ENCODE results near the gene ESYT1.
A peak's percentile ranks its signal among the peaks of the same experiment; 100 is the strongest.

Gene ESYT1

GRCh38 chr12:56117778-56118687 is 10.0 kb upstream of the ESYT1 start, which contains the start of gene ZC3H10 (continued):
- TF ChIP-seq ZNF133 (tag by site-specific recombination; IDR thresholded peaks at IDR 0.05) (no peak), ZNF561 (tag by site-specific recombination; IDR thresholded peaks at IDR 0.05; ENCODE audit: borderline replicate concordance) (peak; percentile 34), ZNF548 (tag by site-specific recombination; IDR thresholded peaks at IDR 0.05) (peak; percentile 48; the same call in 1 of the 2 replicates), ZFP3 (tag by site-specific recombination; IDR thresholded peaks at IDR 0.05; ENCODE audit: low read depth) (no peak), ZBTB1 (tag by site-specific recombination; IDR thresholded peaks at IDR 0.05) (peak; percentile 71; the same call in 1 of the 2 replicates), GLIS2 (tag by site-specific recombination; IDR thresholded peaks at IDR 0.05) (peak; percentile 71), ZNF571 (tag by site-specific recombination; IDR thresholded peaks at IDR 0.05) (no peak), MEIS1 (CRISPR knock-in tag; IDR thresholded peaks at IDR 0.05; ENCODE audit: borderline replicate concordance) (no peak), GLI2 (tag by site-specific recombination; IDR thresholded peaks at IDR 0.05; ENCODE audit: borderline replicate concordance, low read depth) (no peak), ZBTB6 (tag by site-specific recombination; IDR thresholded peaks at IDR 0.05) (peak; percentile 25; the same call in 1 of the 2 replicates), ZNF350 (tag by site-specific recombination; IDR thresholded peaks at IDR 0.05) (no peak), ZBTB21 (tag by site-specific recombination; IDR thresholded peaks at IDR 0.05) (peak; percentile 97), ZSCAN30 (tag by site-specific recombination; IDR thresholded peaks at IDR 0.05) (peak; percentile 64; the same call in 1 of the 2 replicates), ZNF596 (tag by site-specific recombination; IDR thresholded peaks at IDR 0.05) (no peak), ZNF621 (tag by site-specific recombination; IDR thresholded peaks at IDR 0.05) (no peak), ZNF132 (tag by site-specific recombination; IDR thresholded peaks at IDR 0.05; ENCODE audit: borderline replicate concordance) (no peak), ZNF473 (tag by site-specific recombination; IDR thresholded peaks at IDR 0.05) (no peak), ZNF777 (tag by site-specific recombination; IDR thresholded peaks at IDR 0.05; ENCODE audit: borderline replicate concordance) (no peak), ZNF629 (tag by site-specific recombination; IDR thresholded peaks at IDR 0.05) (peak; percentile 98), ZNF530 (tag by site-specific recombination; IDR thresholded peaks at IDR 0.05; ENCODE audit: low read depth) (no peak), ZNF654 (tag by site-specific recombination; IDR thresholded peaks at IDR 0.05; ENCODE audit: low read depth) (peak; percentile 10; the same call in 1 of the 2 replicates), ZNF658 (tag by site-specific recombination; IDR thresholded peaks at IDR 0.05) (no peak), ZNF10 (tag by site-specific recombination; IDR thresholded peaks at IDR 0.05) (0 out of 2 replicates have a peak, but pooled peaks have one; percentile 23), ZNF423 (tag by site-specific recombination; IDR thresholded peaks at IDR 0.05) (no peak; the same call in 1 of the 2 replicates), PBX3 (CRISPR knock-in tag; IDR thresholded peaks at IDR 0.05) (peak; percentile 89), KLF16 (tag by site-specific recombination; IDR thresholded peaks at IDR 0.05) (peak; percentile 90), ZNF558 (tag by site-specific recombination; IDR thresholded peaks at IDR 0.05) (peak; percentile 62; the same call in 1 of the 2 replicates), ZNF292 (tag by site-specific recombination; IDR thresholded peaks at IDR 0.05; ENCODE audit: borderline replicate concordance, low read depth) (no peak), YY2 (tag by site-specific recombination; IDR thresholded peaks at IDR 0.05) (peak; percentile 39; the same call in 1 of the 2 replicates)
- TF ChIP-seq, protein P1, sequence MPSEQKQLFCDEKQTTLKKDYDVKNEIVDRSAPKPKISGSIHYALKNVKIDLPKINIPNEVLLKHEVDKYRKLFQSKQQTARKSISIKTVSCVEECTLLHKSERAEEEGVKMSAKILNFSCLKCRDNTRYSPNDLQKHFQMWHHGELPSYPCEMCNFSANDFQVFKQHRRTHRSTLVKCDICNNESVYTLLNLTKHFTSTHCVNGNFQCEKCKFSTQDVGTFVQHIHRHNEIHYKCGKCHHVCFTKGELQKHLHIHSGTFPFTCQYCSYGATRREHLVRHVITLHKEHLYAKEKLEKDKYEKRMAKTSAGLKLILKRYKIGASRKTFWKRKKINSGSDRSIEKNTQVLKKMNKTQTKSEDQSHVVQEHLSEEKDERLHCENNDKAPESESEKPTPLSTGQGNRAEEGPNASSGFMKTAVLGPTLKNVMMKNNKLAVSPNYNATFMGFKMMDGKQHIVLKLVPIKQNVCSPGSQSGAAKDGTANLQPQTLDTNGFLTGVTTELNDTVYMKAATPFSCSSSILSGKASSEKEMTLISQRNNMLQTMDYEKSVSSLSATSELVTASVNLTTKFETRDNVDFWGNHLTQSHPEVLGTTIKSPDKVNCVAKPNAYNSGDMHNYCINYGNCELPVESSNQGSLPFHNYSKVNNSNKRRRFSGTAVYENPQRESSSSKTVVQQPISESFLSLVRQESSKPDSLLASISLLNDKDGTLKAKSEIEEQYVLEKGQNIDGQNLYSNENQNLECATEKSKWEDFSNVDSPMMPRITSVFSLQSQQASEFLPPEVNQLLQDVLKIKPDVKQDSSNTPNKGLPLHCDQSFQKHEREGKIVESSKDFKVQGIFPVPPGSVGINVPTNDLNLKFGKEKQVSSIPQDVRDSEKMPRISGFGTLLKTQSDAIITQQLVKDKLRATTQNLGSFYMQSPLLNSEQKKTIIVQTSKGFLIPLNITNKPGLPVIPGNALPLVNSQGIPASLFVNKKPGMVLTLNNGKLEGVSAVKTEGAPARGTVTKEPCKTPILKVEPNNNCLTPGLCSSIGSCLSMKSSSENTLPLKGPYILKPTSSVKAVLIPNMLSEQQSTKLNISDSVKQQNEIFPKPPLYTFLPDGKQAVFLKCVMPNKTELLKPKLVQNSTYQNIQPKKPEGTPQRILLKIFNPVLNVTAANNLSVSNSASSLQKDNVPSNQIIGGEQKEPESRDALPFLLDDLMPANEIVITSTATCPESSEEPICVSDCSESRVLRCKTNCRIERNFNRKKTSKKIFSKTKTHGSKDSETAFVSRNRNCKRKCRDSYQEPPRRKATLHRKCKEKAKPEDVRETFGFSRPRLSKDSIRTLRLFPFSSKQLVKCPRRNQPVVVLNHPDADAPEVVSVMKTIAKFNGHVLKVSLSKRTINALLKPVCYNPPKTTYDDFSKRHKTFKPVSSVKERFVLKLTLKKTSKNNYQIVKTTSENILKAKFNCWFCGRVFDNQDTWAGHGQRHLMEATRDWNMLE (tag by site-specific recombination; conservative IDR thresholded peaks at IDR 0.05; ENCODE audit: low read depth), result peak; percentile 99
- TF ChIP-seq, protein P2, sequence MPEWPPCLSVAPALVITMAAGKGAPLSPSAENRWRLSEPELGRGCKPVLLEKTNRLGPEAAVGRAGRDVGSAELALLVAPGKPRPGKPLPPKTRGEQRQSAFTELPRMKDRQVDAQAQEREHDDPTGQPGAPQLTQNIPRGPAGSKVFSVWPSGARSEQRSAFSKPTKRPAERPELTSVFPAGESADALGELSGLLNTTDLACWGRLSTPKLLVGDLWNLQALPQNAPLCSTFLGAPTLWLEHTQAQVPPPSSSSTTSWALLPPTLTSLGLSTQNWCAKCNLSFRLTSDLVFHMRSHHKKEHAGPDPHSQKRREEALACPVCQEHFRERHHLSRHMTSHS (tag by site-specific recombination; IDR thresholded peaks at IDR 0.05), result 0 out of 2 replicates have a peak, but pooled peaks have one; percentile 37
